ENCODE measurements around the gene ZNF212.

GRCh38 chr7:149300620-149301285, 61.3 kb downstream of the ZNF212 start:
- no peak for TF ChIP-seq CTCF (IDR thresholded peaks at IDR 0.05; ENCODE audit: poor library complexity, severe bottlenecking)
- no peak for TF ChIP-seq SMC3 (conservative IDR thresholded peaks at IDR 0.05; ENCODE audit: poor library complexity)
- no peak for TF ChIP-seq REST (IDR thresholded peaks at IDR 0.05; ENCODE audit: borderline replicate concordance)
- no peak for TF ChIP-seq MXI1 (conservative IDR thresholded peaks at IDR 0.05; ENCODE audit: poor library complexity, severe bottlenecking)
- no peak for TF ChIP-seq EZH2 (IDR thresholded peaks at IDR 0.05; ENCODE audit: borderline replicate concordance, insufficient read depth, low read length, poor library complexity, severe bottlenecking)

Measured in neural cell (in vitro differentiated cells).